GM06990 (cell line): Measurements from ENCODE around the gene EXO1.
A peak's percentile ranks its signal among the peaks of the same experiment; 100 is the strongest.
"Not testable (repeated sequence)": the region's sequence is repeated elsewhere in the genome, so short reads cannot be mapped to it uniquely, and the experiment has no call there.

Experiments
- DNase-seq: peaks from one replicate; pipeline ENCODE4 v3.0.0-alpha.2; 2011; ENCODE audit not compliant: insufficient read length; ENCODE audit errors: extremely low read depth
- H3K27me3 ChIP-seq: replicated peaks from 2 replicates; pipeline ENCODE4 v1.6.0; 2011; ENCODE audit warnings: low read length; ENCODE audit not compliant: control insufficient read depth, insufficient read depth
- H3K36me3 ChIP-seq: 2 replicates; pipeline ENCODE4 v1.5.1; 2011; ENCODE audit warnings: low read length; ENCODE audit not compliant: control insufficient read depth, insufficient read depth
- H3K4me3 ChIP-seq: replicated peaks from 2 replicates; pipeline ENCODE4 v1.5.1; 2011; ENCODE audit warnings: low read depth, mild to moderate bottlenecking, control low read depth, low read length
- TF ChIP-seq, protein P1 (sequence below): IDR thresholded peaks from 2 replicates; pipeline ENCODE4 v1.5.1; 2011; ENCODE audit warnings: low read length, control low read depth, mild to moderate bottlenecking, inconsistent platforms; ENCODE audit not compliant: insufficient read depth, poor library complexity, severe bottlenecking

The EXO1 gene

DNA sequence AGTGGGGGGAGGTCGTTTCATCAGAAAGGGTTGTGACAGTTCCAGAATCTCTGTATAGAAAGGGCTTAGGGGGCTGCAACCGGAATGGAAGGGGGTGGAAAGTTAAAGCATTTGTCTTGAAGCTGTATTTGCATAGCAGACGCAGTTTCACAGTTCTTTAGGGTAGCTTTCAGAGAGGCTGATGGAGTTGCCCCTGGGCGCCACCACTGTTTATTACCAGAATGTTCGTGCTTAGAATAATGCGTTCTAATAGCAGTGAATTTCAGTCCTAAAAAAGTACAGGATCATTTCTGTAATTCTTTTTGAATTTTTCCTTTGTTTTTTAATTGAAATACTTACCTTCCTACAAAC is 1.3 kb downstream of the EXO1 start:
- Histone ChIP-seq H3K27me3 (no peaks in the 10 kb centered on the region), H3K36me3 (no peaks in the 10 kb centered on the region), H3K4me3 (peak overlapping the region; percentile 96)
- DNase-seq = no peak
- TF ChIP-seq, protein P1, sequence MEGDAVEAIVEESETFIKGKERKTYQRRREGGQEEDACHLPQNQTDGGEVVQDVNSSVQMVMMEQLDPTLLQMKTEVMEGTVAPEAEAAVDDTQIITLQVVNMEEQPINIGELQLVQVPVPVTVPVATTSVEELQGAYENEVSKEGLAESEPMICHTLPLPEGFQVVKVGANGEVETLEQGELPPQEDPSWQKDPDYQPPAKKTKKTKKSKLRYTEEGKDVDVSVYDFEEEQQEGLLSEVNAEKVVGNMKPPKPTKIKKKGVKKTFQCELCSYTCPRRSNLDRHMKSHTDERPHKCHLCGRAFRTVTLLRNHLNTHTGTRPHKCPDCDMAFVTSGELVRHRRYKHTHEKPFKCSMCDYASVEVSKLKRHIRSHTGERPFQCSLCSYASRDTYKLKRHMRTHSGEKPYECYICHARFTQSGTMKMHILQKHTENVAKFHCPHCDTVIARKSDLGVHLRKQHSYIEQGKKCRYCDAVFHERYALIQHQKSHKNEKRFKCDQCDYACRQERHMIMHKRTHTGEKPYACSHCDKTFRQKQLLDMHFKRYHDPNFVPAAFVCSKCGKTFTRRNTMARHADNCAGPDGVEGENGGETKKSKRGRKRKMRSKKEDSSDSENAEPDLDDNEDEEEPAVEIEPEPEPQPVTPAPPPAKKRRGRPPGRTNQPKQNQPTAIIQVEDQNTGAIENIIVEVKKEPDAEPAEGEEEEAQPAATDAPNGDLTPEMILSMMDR = no peak

DNA sequence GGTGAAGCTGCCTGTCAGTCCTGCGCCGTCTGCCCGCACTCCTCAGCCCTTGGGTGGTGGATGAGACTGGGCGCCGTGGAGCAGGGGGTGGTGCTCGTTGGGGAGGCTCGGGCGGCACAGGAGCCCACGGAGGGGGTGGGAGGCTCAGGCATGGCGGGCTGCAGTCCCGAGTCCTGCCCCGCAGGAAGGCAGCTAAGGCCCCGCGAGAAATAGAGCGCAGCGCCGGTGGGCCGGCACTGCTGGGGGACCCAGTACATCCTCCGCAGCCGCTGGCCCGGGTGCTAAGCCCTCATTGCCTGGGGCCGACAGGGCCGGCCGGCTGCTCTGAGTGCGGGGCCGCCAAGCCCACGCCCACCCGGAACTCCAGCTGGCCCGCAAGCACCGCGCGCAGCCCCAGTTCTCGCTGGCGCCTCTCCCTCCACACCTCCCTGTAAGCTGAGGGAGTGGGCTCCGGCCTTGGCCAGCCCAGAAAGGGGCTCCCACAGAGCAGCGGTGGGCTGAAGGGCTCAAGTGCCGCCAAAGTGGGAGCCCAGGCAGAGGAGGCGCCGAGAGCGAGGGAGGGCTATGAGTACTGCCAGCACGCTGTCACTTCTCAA is 7.6 kb downstream of the EXO1 start:
- not testable (repeated sequence) for H3K27me3 ChIP-seq, H3K4me3 ChIP-seq, H3K36me3 ChIP-seq, DNase-seq

DNA sequence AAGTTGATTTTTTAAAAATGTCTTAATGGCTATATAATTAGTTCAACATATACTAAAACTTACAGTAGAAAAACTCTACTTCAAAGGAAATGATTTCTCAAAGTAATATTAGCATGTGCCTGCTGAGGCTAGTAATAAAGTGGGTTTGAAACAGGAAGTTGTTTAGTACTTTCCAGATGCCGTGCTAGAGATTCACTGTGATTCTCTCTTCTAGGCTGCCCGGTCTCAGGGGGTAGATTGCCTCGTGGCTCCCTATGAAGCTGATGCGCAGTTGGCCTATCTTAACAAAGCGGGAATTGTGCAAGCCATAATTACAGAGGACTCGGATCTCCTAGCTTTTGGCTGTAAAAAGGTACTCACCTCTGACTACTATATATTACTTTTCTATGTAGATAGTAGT is 9.1 kb downstream of the EXO1 start:
- TF ChIP-seq, protein P1 = no peak
- no peaks in the 10 kb centered on the region for H3K27me3 ChIP-seq
- no peak for DNase-seq
- H3K36me3 ChIP-seq = peaks cover 6% of the 10 kb centered on the region
- no peak overlapping the region for H3K4me3 ChIP-seq

DNA sequence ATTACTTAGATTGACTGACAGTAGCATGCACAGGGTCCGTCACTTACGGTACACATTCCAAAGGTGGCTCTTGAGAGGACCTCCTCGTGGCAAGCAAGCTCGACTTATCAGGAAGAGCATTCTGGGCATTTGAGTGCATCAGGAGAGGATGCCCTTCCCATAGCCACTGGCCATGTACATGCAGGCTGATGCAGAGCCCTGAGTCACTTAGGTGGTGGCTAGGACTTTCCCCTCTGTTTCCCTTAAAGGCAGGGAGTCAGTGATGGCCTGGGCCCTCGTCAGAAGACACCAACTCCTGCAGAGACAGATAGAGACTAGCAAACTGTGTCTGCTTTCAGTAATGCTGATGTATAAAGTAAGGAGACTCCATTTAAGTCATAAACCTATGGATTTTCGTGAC is 12.9 kb downstream of the EXO1 start:
- DNase-seq = no peak
- H3K27me3 ChIP-seq = no peaks in the 10 kb centered on the region
- no peak overlapping the region for H3K4me3 ChIP-seq
- TF ChIP-seq, protein P1 = no peak
- peaks cover 6% of the 10 kb centered on the region for H3K36me3 ChIP-seq

DNA sequence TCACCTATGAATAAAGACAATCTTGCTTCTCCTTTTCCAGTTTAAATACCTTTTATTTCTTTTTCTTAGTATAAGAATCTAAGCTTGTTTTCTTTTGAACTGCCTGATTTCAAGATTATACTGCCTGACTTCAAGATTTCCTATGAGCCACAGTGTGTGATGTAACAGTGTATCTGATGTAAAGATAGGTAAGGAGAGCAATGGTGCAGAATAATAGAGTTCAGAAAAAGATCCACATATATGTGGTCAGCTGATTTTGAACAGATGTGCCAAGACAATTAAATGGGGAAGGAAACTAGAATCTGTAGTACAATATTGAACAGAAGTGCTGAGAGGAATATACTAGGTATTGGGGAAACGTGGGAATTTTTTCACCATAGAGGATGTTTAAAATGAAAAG is 21.0 kb downstream of the EXO1 start:
- Histone ChIP-seq H3K4me3 (no peak overlapping the region), H3K27me3 (no peaks in the 10 kb centered on the region), H3K36me3 (peaks cover 1% of the 10 kb centered on the region)
- TF ChIP-seq, protein P1 = no peak
- no peak for DNase-seq

DNA sequence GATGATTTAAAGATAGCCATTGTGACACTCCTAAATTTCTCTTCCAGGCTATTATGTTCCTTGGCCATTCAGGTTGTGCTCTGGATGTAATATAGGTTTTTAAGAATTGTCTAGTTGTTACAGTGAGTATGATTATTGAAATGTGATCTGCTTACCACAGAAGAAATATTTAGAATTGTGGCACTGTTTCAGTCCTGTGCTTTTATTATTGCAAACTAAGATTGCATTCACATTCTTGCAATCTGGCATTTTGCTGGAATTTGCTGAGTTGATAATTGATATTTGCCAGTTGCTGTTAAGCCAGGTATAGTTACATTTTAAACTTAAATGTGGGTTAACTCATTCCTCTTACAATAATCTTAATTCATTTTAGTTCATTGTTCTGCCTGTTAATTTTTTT is 22.3 kb downstream of the EXO1 start:
- no peaks in the 10 kb centered on the region for H3K27me3 ChIP-seq
- H3K36me3 ChIP-seq = peaks cover 1% of the 10 kb centered on the region
- TF ChIP-seq, protein P1 = no peak
- DNase-seq = no peak
- no peak overlapping the region for H3K4me3 ChIP-seq
